Colonic mucosa (tissue), 4 donors: ENCODE results near the gene MYLK. TPM values are rescaled to one million over a fixed set of nuclear protein-coding genes. Genes with fewer than 3 reads are reported as not detected.

ENCODE experiments used
- DNase-seq: peaks from one replicate; pipeline ENCODE4 v3.0.0-alpha.2; 2020
- H3K27ac ChIP-seq: fragments of 200-600 bp; one replicate; pipeline ENCODE4 v1.8.0; 2021
- H3K27me3 ChIP-seq: fragments of 200-600 bp; one replicate; pipeline ENCODE4 v1.8.0; 2021
- H3K36me3 ChIP-seq: fragments of 200-600 bp; one replicate; pipeline ENCODE4 v1.8.0; 2021
- H3K4me1 ChIP-seq: fragments of 200-600 bp; one replicate; pipeline ENCODE4 v1.8.0; 2021; ENCODE audit warnings: mild to moderate bottlenecking
- H3K4me3 ChIP-seq: fragments of 200-600 bp; one replicate; pipeline ENCODE4 v1.8.0; 2021
- H3K9ac ChIP-seq, 2 donors: one replicate each; pipeline ENCODE4 v1.7.0; 2013; ENCODE audit warnings: control low read depth in 2 of 2, low read depth in 2 of 2, low read length in 2 of 2
- H3K9me3 ChIP-seq: fragments of 200-600 bp; one replicate; pipeline ENCODE4 v1.8.0; 2021
- CTCF ChIP-seq: fragments of 200-600 bp; IDR thresholded peaks from one replicate; pipeline ENCODE4 v1.8.0; 2022; ENCODE audit warnings: antibody characterized with exemption, mild to moderate bottlenecking
- intact Hi-C: fragments of 100-400 bp; cut with DNase I; formaldehyde crosslinking; loops from one replicate; pipeline ENCODE4 v1.14.1; 2022
- total RNA-seq, 2 donors: library from RNA; stranded (reverse); fragmentation: NEBNext Ultra II Directional in 1 of 2; extraction: Animal tissue kit (Norgen Biotek cat#: 25700) in 1 of 2; gene quantifications; one replicate each; pipeline ENCODE4 v1.2.1, GENCODE V29; 2021
- donor health status: healthy.
- donor health status: DM: no; HTN: no; CAD: no.
- donor health status: DM: no; HTN: no; CAD: no.

The MYLK gene
- total RNA-seq, 2 donors from 2014 or later = 58.8 to 267 TPM

GRCh38 chr3:123634149-123635051 is 249.7 kb downstream of the MYLK start:
- no peaks in the 10 kb centered on the region for H3K27me3 ChIP-seq
- H3K36me3 ChIP-seq = no peaks in the 10 kb centered on the region
- no peak overlapping the region for H3K27ac ChIP-seq
- no peak for DNase-seq
- intact Hi-C loops = no loop called here
- no peaks in the 10 kb centered on the region for H3K4me1 ChIP-seq
- H3K9ac ChIP-seq = no peak overlapping the region
- no peak overlapping the region for H3K4me3 ChIP-seq
- H3K9me3 ChIP-seq = no peaks in the 10 kb centered on the region
- TF ChIP-seq CTCF = no peak

GRCh38 chr3:123633530-123633929 is 250.6 kb downstream of the MYLK start:
- intact Hi-C loops = no loop called here
- TF ChIP-seq CTCF = no peak
- Histone ChIP-seq H3K9me3 (no peaks in the 10 kb centered on the region), H3K27me3 (no peaks in the 10 kb centered on the region), H3K36me3 (no peaks in the 10 kb centered on the region), H3K4me1 (no peaks in the 10 kb centered on the region), H3K9ac (no peak overlapping the region), H3K4me3 (no peak overlapping the region), H3K27ac (no peak overlapping the region)
- no peak for DNase-seq

- Histone ChIP-seq H3K27me3 (no peaks in the 10 kb centered on the region), H3K27ac (no peak overlapping the region), H3K9ac (no peak overlapping the region), H3K4me3 (no peak overlapping the region), H3K36me3 (no peaks in the 10 kb centered on the region), H3K9me3 (no peaks in the 10 kb centered on the region), H3K4me1 (no peaks in the 10 kb centered on the region)
- intact Hi-C loops = no loop called here
- DNase-seq = no peak
- no peak for TF ChIP-seq CTCF
Measured at GRCh38 chr3:123632161-123632655, 251.9 kb downstream of the MYLK start.

- Histone ChIP-seq H3K4me3 (no peak overlapping the region), H3K27me3 (no peaks in the 10 kb centered on the region), H3K4me1 (no peaks in the 10 kb centered on the region), H3K36me3 (no peaks in the 10 kb centered on the region), H3K27ac (no peak overlapping the region), H3K9ac (no peak overlapping the region), H3K9me3 (no peaks in the 10 kb centered on the region)
- TF ChIP-seq CTCF = no peak
- no peak for DNase-seq
- intact Hi-C loops = no loop called here
Measured at GRCh38 chr3:123629747-123630047, 254.4 kb downstream of the MYLK start.

GRCh38 chr3:123628996-123629746 is 255.0 kb downstream of the MYLK start:
- intact Hi-C loops = no loop called here
- H3K4me1 ChIP-seq = no peaks in the 10 kb centered on the region
- H3K27ac ChIP-seq = no peak overlapping the region
- no peak overlapping the region for H3K4me3 ChIP-seq
- no peaks in the 10 kb centered on the region for H3K9me3 ChIP-seq
- TF ChIP-seq CTCF = no peak
- DNase-seq = no peak
- no peak overlapping the region for H3K9ac ChIP-seq
- H3K36me3 ChIP-seq = no peaks in the 10 kb centered on the region
- no peaks in the 10 kb centered on the region for H3K27me3 ChIP-seq
